IMR-90 (cell line): ENCODE data around the gene MTMR3. TPM values are rescaled to one million over a fixed set of nuclear protein-coding genes. Genes with fewer than 3 reads are reported as not detected.

Experiments used
- ATAC-seq: fragments of 200-7000 bp; cut with Tn5 transposase; 2 replicates; pipeline ENCODE4 v1.9.1; 2020; ENCODE audit warnings: low read depth, mild to moderate bottlenecking, moderate library complexity
- BruUV-seq: library from RNA; stranded (reverse); fragments of 400-500 nt; replicated peaks from 2 replicates; lab custom pipeline; 2021; lab: Mats Ljungman, UMichigan
- CTCF ChIA-PET: fragments of 300-600 bp; formaldehyde crosslinking; extraction: SDS; loops from one replicate; lab custom pipeline; 2021; ENCODE audit warnings: antibody characterized with exemption; lab: Yijun Ruan, JAX
- POLR2A ChIA-PET: fragments of 300-600 bp; sonication (Branson Sonifier 250); formaldehyde crosslinking; loops from one replicate; lab custom pipeline; 2022; ENCODE audit warnings: antibody characterized with exemption; ENCODE audit not compliant: unreplicated experiment; lab: Charles Lee
- DNase-seq: peaks from one replicate; pipeline ENCODE4 v3.0.0; 2013
- H2AFZ ChIP-seq: replicated peaks from 2 replicates; pipeline ENCODE3; 2013; ENCODE audit warnings: low read length, mild to moderate bottlenecking; ENCODE audit not compliant: poor library complexity
- H2AK5ac ChIP-seq: 2 replicates; pipeline ENCODE4 v1.6.1; 2013; ENCODE audit warnings: low read depth, low read length, inconsistent platforms
- H2AK9ac ChIP-seq: replicated peaks from 2 replicates; pipeline ENCODE3; 2013; ENCODE audit warnings: mild to moderate bottlenecking, low read depth, low read length, moderate library complexity; ENCODE audit not compliant: poor library complexity
- H2BK120ac ChIP-seq: 2 replicates; pipeline ENCODE4 v1.6.1; 2013; ENCODE audit warnings: low read depth, low read length, inconsistent platforms
- H2BK15ac ChIP-seq: 3 replicates; pipeline ENCODE4 v1.6.1; 2013; ENCODE audit warnings: low read depth, low read length, inconsistent platforms
- H2BK20ac ChIP-seq: 2 replicates; pipeline ENCODE4 v1.6.1; 2013; ENCODE audit warnings: low read depth, mild to moderate bottlenecking, inconsistent platforms, low read length, moderate library complexity
- H2BK5ac ChIP-seq: 2 replicates; pipeline ENCODE4 v1.6.1; 2013; ENCODE audit warnings: mild to moderate bottlenecking, low read depth, low read length, inconsistent platforms; ENCODE audit not compliant: poor library complexity, severe bottlenecking
- H3K14ac ChIP-seq: replicated peaks from 2 replicates; pipeline ENCODE4 v1.6.1; 2013; ENCODE audit warnings: low read depth, low read length, inconsistent platforms
- H3K18ac ChIP-seq: 2 replicates; pipeline ENCODE4 v1.6.1; 2013; ENCODE audit warnings: low read depth, low read length, control low read depth
- H3K23ac ChIP-seq: 2 replicates; pipeline ENCODE4 v1.6.1; 2013; ENCODE audit warnings: low read depth, low read length, inconsistent platforms
- H3K27ac ChIP-seq: 2 replicates; pipeline ENCODE4 v1.5.1; 2013; ENCODE audit warnings: mild to moderate bottlenecking, control low read depth, low read length; ENCODE audit not compliant: insufficient read depth
- H3K27me3 ChIP-seq: 2 replicates; pipeline ENCODE4 v1.6.1; 2013; ENCODE audit warnings: low read length; ENCODE audit not compliant: control insufficient read depth, insufficient read depth
- H3K36me3 ChIP-seq: 2 replicates; pipeline ENCODE4 v1.6.1; 2013; ENCODE audit warnings: low read length, mixed read lengths; ENCODE audit not compliant: control insufficient read depth, insufficient read depth
- H3K4ac ChIP-seq: 2 replicates; pipeline ENCODE4 v1.6.1; 2013; ENCODE audit warnings: low read depth, low read length, inconsistent platforms
- H3K4me1 ChIP-seq: 2 replicates; pipeline ENCODE4 v1.6.1; 2013; ENCODE audit warnings: low read length, mixed read lengths; ENCODE audit not compliant: control insufficient read depth, insufficient read depth
- H3K4me2 ChIP-seq: 2 replicates; pipeline ENCODE4 v1.6.1; 2013; ENCODE audit warnings: low read depth, mild to moderate bottlenecking, control low read depth, low read length, moderate library complexity
- H3K4me3 ChIP-seq: 2 replicates; pipeline ENCODE4 v1.5.1; 2013; ENCODE audit warnings: low read depth, mild to moderate bottlenecking, control low read depth, low read length, moderate library complexity; ENCODE audit not compliant: insufficient read depth
- H3K56ac ChIP-seq: 2 replicates; pipeline ENCODE4 v1.6.1; 2013; ENCODE audit warnings: low read length, inconsistent platforms; ENCODE audit not compliant: insufficient read depth; ENCODE audit errors: extremely low read depth
- H3K79me1 ChIP-seq, 2 experiments: 2 replicates each; pipeline ENCODE4 v1.6.1; 2013; ENCODE audit warnings: low read length in 2 of 2, inconsistent platforms in 1 of 2, low read depth in 1 of 2
- H3K9ac ChIP-seq: 2 replicates; pipeline ENCODE4 v1.6.1; 2013; ENCODE audit warnings: low read depth, low read length, control low read depth
- H3K9me1 ChIP-seq: 2 replicates; pipeline ENCODE4 v1.6.1; 2013; ENCODE audit warnings: low read length, inconsistent platforms; ENCODE audit not compliant: insufficient read depth
- H3K9me3 ChIP-seq: 2 replicates; pipeline ENCODE4 v1.6.1; 2013; ENCODE audit warnings: low read length; ENCODE audit not compliant: control insufficient read depth, insufficient read depth
- H4K20me1 ChIP-seq: 2 replicates; pipeline ENCODE4 v1.6.1; 2013; ENCODE audit warnings: low read length, inconsistent platforms; ENCODE audit not compliant: insufficient read depth
- H4K5ac ChIP-seq: 2 replicates; pipeline ENCODE4 v1.6.1; 2013; ENCODE audit warnings: mild to moderate bottlenecking, low read depth, low read length, control low read depth
- H4K8ac ChIP-seq, 2 experiments: 2 replicates each; pipeline ENCODE4 v1.6.1; 2013; ENCODE audit warnings: low read depth in 2 of 2, low read length in 2 of 2, control low read depth in 1 of 2, inconsistent platforms in 1 of 2
- H4K91ac ChIP-seq: 2 replicates; pipeline ENCODE4 v1.6.1; 2013; ENCODE audit warnings: low read depth, low read length, inconsistent platforms; ENCODE audit not compliant: insufficient read depth
- CHD1 ChIP-seq: IDR thresholded peaks from 2 replicates; pipeline ENCODE4 v1.6.1; 2012; ENCODE audit warnings: low read depth, low read length, improper control_type of control experiment
- CTCF ChIP-seq: conservative IDR thresholded peaks from 2 replicates; pipeline ENCODE4 v1.5.1; 2012; ENCODE audit warnings: mild to moderate bottlenecking, low read depth, low read length, improper control_type of control experiment
- ELK1 ChIP-seq: fragments of 150-350 bp; IDR thresholded peaks from 2 replicates; pipeline ENCODE4 v1.6.1; 2016; ENCODE audit warnings: low read depth, mild to moderate bottlenecking, low read length, moderate library complexity, borderline replicate concordance
- FOS ChIP-seq: fragments of 150-350 bp; IDR thresholded peaks from 2 replicates; pipeline ENCODE4 v1.6.1; 2016; ENCODE audit warnings: low read depth, low read length
- MAFK ChIP-seq: IDR thresholded peaks from 2 replicates; pipeline ENCODE4 v1.6.1; 2012; ENCODE audit warnings: low read depth, low read length, improper control_type of control experiment
- MXI1 ChIP-seq: IDR thresholded peaks from 2 replicates; pipeline ENCODE4 v1.6.1; 2012; ENCODE audit warnings: low read depth, mild to moderate bottlenecking, low read length, moderate library complexity, borderline replicate concordance
- POLR2A ChIP-seq: IDR thresholded peaks from 2 replicates; pipeline ENCODE4 v1.6.1; 2012; ENCODE audit warnings: mild to moderate bottlenecking, low read depth, low read length
- RAD21 ChIP-seq: IDR thresholded peaks from 2 replicates; pipeline ENCODE4 v1.6.1; 2012; ENCODE audit warnings: low read length, improper control_type of control experiment
- RCOR1 ChIP-seq: IDR thresholded peaks from 2 replicates; pipeline ENCODE4 v1.6.1; 2012; ENCODE audit warnings: mild to moderate bottlenecking, low read length, improper control_type of control experiment; ENCODE audit not compliant: insufficient replicate concordance
- RFX5 ChIP-seq: IDR thresholded peaks from 2 replicates; pipeline ENCODE4 v1.8.0; 2012; ENCODE audit warnings: low read depth, mild to moderate bottlenecking, low read length, moderate library complexity
- WGBS, 2 experiments: methylation state at CpG; one replicate each; pipeline versions ENCODE4 v1.1.5 to v1.1.7; 2013; ENCODE audit warnings: missing lambda C conversion rate in 2 of 2; ENCODE audit not compliant: insufficient read length in 1 of 2; ENCODE audit errors: extremely low coverage in 2 of 2; 5-methylcytosine and 5-hydroxymethylcytosine counted together
- dilution Hi-C: fragments of 300-500 bp; cut with HindIII; formaldehyde crosslinking; loops from one replicate; pipeline ENCODE4 v1.14.3; 2018; ENCODE audit warnings: low sequenced_read_pairs; ENCODE audit not compliant: unreplicated experiment
- in situ Hi-C: fragments of 300-500 bp; cut with MboI; formaldehyde crosslinking; loops from 3 replicates; pipeline ENCODE4 v1.14.3; 2019; ENCODE audit warnings: low sequenced_read_pairs, inconsistent platforms, mixed read lengths
- intact Hi-C: fragments of 100-400 bp; cut with micrococcal nuclease; formaldehyde crosslinking; loops from 2 replicates; pipeline ENCODE4 v1.10.0; 2022
- polyA plus RNA-seq, 3 experiments: library from polyadenylated mRNA; depleted of rRNA; stranded (reverse); fragments of >200 nt; gene quantifications; 2 replicates each; pipeline ENCODE4 v1.2.3, GENCODE V29; 2012; ENCODE audit warnings: low replicate concordance in 1 of 3
- total RNA-seq: library from RNA; depleted of rRNA; stranded (reverse); fragments of >200 nt; gene quantifications from 2 replicates; pipeline ENCODE4 v1.2.3, GENCODE V29; 2012

MTMR3 gene
- total and polyA plus RNA-seq, 2 of the 4 experiments (the other 2 are of a cell fraction) = 21.3 to 29.4 TPM

- Histone ChIP-seq H3K14ac (no peak overlapping the region), H3K18ac (no peak overlapping the region), H2BK15ac (no peak overlapping the region), H2BK5ac (no peak overlapping the region), H3K79me1 (peaks cover 0 to 65% of the 10 kb centered on the region in 2 experiments; a peak in 2 of 4 replicates), H2AK5ac (no peak overlapping the region; the same call in 1 of the 2 replicates), H3K4me3 (no peak overlapping the region), H3K9me3 (no peaks in the 10 kb centered on the region), H3K4ac (no peak overlapping the region), H4K91ac (no peak overlapping the region), H2AFZ (no peak overlapping the region), H3K56ac (no peak overlapping the region), H3K4me2 (no peak overlapping the region), H2BK20ac (no peak overlapping the region), H2AK9ac (no peak overlapping the region), H3K27ac (no peak overlapping the region), H3K9me1 (peaks cover 52% of the 10 kb centered on the region), H3K4me1 (peaks cover 13% of the 10 kb centered on the region), H2BK120ac (no peak overlapping the region), H4K5ac (no peak overlapping the region), H3K23ac (no peak overlapping the region), H4K20me1 (0 out of 2 replicates have a peak, but pooled peaks cover 4% of the 10 kb centered on the region), H4K8ac (no peak overlapping the region), H3K27me3 (no peaks in the 10 kb centered on the region), H3K9ac (no peak overlapping the region), H3K36me3 (peaks cover 81% of the 10 kb centered on the region)
- CTCF ChIA-PET = no interaction called here
- POLR2A ChIA-PET = no interaction called here
- dilution Hi-C loops = no loop called here
- intact Hi-C loops = no loop called here
- 67% methylated on average over 3 of the region's 8 CpGs; no CpG with 5 or more reads in 1 of the 2 experiments for WGBS, 2 experiments
- DNase-seq (no peak), ATAC-seq (no peak)
- TF ChIP-seq CHD1 (no peak), MAFK (no peak), RFX5 (no peak), ELK1 (no peak), MXI1 (no peak), CTCF (no peak), RAD21 (no peak), POLR2A (no peak), FOS (no peak), RCOR1 (no peak)
- BruUV-seq = no TSS peak
- in situ Hi-C loops = no loop called here
Measured at GRCh38 chr22:30021881-30022619, 139.1 kb downstream of the MTMR3 start.
